Neuronal stem cell (in vitro differentiated cells): ENCODE measurements around the gene MINDY4B.
"Not testable (repeated sequence)": the region's sequence is repeated elsewhere in the genome, so short reads cannot be mapped to it uniquely, and the experiment has no call there.

ENCODE experiments used
- DNase-seq: peaks from one replicate; pipeline ENCODE4 v3.0.0-alpha.2; 2013; ENCODE audit warnings: low spot score
- H2AFZ ChIP-seq: one replicate; pipeline ENCODE4 v1.6.1; 2013; ENCODE audit warnings: mild to moderate bottlenecking, low read length, inconsistent platforms
- H2AK5ac ChIP-seq: 2 replicates; pipeline ENCODE4 v1.6.1; 2013; ENCODE audit warnings: low read depth, mild to moderate bottlenecking, inconsistent platforms, low read length, moderate library complexity, mixed read lengths
- H2BK120ac ChIP-seq: 2 replicates; pipeline ENCODE4 v1.6.1; 2013; ENCODE audit warnings: low read depth, mild to moderate bottlenecking, inconsistent platforms, low read length, moderate library complexity, mixed read lengths
- H2BK12ac ChIP-seq: one replicate; pipeline ENCODE4 v1.6.1; 2013; ENCODE audit warnings: low read length, inconsistent platforms
- H2BK15ac ChIP-seq: 2 replicates; pipeline ENCODE4 v1.6.1; 2013; ENCODE audit warnings: mild to moderate bottlenecking, low read length, inconsistent platforms, mixed read lengths
- H2BK5ac ChIP-seq: one replicate; pipeline ENCODE4 v1.6.1; 2013; ENCODE audit warnings: inconsistent platforms, mild to moderate bottlenecking, low read length, moderate library complexity
- H3K14ac ChIP-seq: one replicate; pipeline ENCODE4 v1.6.1; 2013; ENCODE audit warnings: low read length, inconsistent platforms
- H3K18ac ChIP-seq: 2 replicates; pipeline ENCODE4 v1.6.1; 2013; ENCODE audit warnings: low read length, inconsistent platforms
- H3K23ac ChIP-seq: 2 replicates; pipeline ENCODE4 v1.6.1; 2013; ENCODE audit warnings: low read depth, mild to moderate bottlenecking, mixed read lengths, low read length, inconsistent platforms; ENCODE audit not compliant: poor library complexity
- H3K27ac ChIP-seq: replicated peaks from 3 replicates; pipeline ENCODE4 v1.5.1; 2013; ENCODE audit warnings: low read length, inconsistent platforms
- H3K27me3 ChIP-seq, 3 experiments: 2 replicates each; pipeline ENCODE4 v1.6.1; 2013; ENCODE audit warnings: low read length in 3 of 3, mild to moderate bottlenecking in 2 of 3, inconsistent platforms in 1 of 3, low read depth in 1 of 3, mixed read lengths in 1 of 3, moderate library complexity in 1 of 3; ENCODE audit not compliant: control insufficient read depth in 3 of 3, insufficient read depth in 3 of 3
- H3K36me3 ChIP-seq, 2 donors: replicated peaks in 1 of 2; 2 replicates each; pipeline ENCODE4 v1.6.1; 2013; ENCODE audit warnings: low read length in 2 of 2; ENCODE audit not compliant: control insufficient read depth in 2 of 2, insufficient read depth in 2 of 2
- H3K4ac ChIP-seq: 2 replicates; pipeline ENCODE4 v1.6.1; 2013; ENCODE audit warnings: inconsistent platforms, mild to moderate bottlenecking, low read length, moderate library complexity
- H3K4me1 ChIP-seq, 2 donors: 1 replicate in 1 of 2; 2 replicates in 1 of 2; pipeline ENCODE4 v1.6.1; 2013; ENCODE audit warnings: low read length in 2 of 2, low read depth in 1 of 2; ENCODE audit not compliant: control insufficient read depth in 2 of 2, insufficient read depth in 1 of 2
- H3K4me2 ChIP-seq: one replicate; pipeline ENCODE4 v1.6.1; 2013; ENCODE audit warnings: mild to moderate bottlenecking, low read length, inconsistent platforms; ENCODE audit not compliant: insufficient read depth, poor library complexity, severe bottlenecking
- H3K4me3 ChIP-seq, 2 donors: 2 replicates each; pipeline ENCODE4 v1.5.1; 2013; ENCODE audit warnings: low read length in 2 of 2, mild to moderate bottlenecking in 2 of 2, inconsistent platforms in 1 of 2, moderate library complexity in 1 of 2
- H3K79me1 ChIP-seq: one replicate; pipeline ENCODE4 v1.6.1; 2013; ENCODE audit warnings: low read depth, mild to moderate bottlenecking, inconsistent platforms, low read length, moderate library complexity
- H3K9ac ChIP-seq: one replicate; pipeline ENCODE4 v1.6.1; 2013; ENCODE audit warnings: mild to moderate bottlenecking, low read depth, low read length, inconsistent platforms; ENCODE audit not compliant: poor library complexity
- H3K9me3 ChIP-seq, 2 donors: replicated peaks in 1 of 2; 2 replicates each; pipeline versions ENCODE3 to v1.6.1; 2013; ENCODE audit warnings: low read length in 2 of 2, mild to moderate bottlenecking in 2 of 2, inconsistent platforms in 1 of 2, low read depth in 1 of 2, mixed read lengths in 1 of 2, moderate library complexity in 1 of 2; ENCODE audit not compliant: control insufficient read depth in 2 of 2, insufficient read depth in 1 of 2
- H4K8ac ChIP-seq: one replicate; pipeline ENCODE4 v1.6.1; 2013; ENCODE audit warnings: low read depth, mild to moderate bottlenecking, inconsistent platforms, low read length, moderate library complexity
- H4K91ac ChIP-seq: one replicate; pipeline ENCODE4 v1.6.1; 2013; ENCODE audit warnings: low read length, low read depth, mild to moderate bottlenecking, inconsistent platforms; ENCODE audit not compliant: poor library complexity
- WGBS, 2 donors: extraction: QIAGEN DNeasy Blood & Tissue Kit; methylation state at CpG; one replicate each; pipeline ENCODE4 v1.1.7; 2013; ENCODE audit warnings: missing lambda C conversion rate in 2 of 2, mixed read lengths in 1 of 2; ENCODE audit not compliant: insufficient read length in 2 of 2, insufficient replicate concordance in 1 of 2; ENCODE audit errors: extremely low coverage in 2 of 2; 5-methylcytosine and 5-hydroxymethylcytosine counted together

Gene MINDY4B

GRCh38 chr3:150863921-150864320 lies 41.3 kb downstream of the MINDY4B start:
- H4K8ac ChIP-seq, H3K9me3 ChIP-seq, H3K4me1 ChIP-seq, H3K4me3 ChIP-seq, H3K4me2 ChIP-seq, H2BK5ac ChIP-seq, H2BK15ac ChIP-seq, H3K18ac ChIP-seq, H3K79me1 ChIP-seq, H3K23ac ChIP-seq, H2AK5ac ChIP-seq, H4K91ac ChIP-seq, H2AFZ ChIP-seq, H2BK120ac ChIP-seq, H3K14ac ChIP-seq, H3K27me3 ChIP-seq, H3K27ac ChIP-seq, DNase-seq, H3K36me3 ChIP-seq, H3K9ac ChIP-seq, H2BK12ac ChIP-seq, H3K4ac ChIP-seq: not testable (repeated sequence)
- no CpG with 5 or more reads among the region's 5 CpGs for WGBS, 2 donors

DNA sequence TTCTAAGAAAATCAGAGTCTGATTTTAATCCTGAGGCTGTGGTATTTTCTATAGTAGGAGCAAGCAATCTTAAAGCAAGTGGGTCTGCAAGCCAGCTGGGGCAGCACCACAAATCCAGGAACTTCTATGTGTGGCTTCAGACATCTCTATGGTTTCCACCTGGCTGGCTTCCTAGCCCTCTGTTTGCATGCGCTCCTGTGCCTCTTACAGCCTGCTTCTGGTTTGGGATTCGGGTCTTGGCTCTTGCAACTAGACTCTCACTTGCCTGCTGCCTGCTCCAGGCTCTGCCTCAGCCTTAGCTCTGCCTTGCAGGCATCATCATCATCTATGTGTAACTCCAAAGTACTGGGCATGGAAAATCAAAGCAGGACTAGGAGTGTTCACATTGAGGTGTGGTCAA lies 43.4 kb downstream of the MINDY4B start:
- no peak overlapping the region for H3K4me2 ChIP-seq
- no peak overlapping the region for H3K14ac ChIP-seq
- H3K9me3 ChIP-seq = no peaks in the 10 kb centered on the region
- no peak overlapping the region for H4K91ac ChIP-seq
- H3K36me3 ChIP-seq = no peaks in the 10 kb centered on the region
- no peak overlapping the region for H2BK120ac ChIP-seq
- WGBS, 2 donors = no CpG with 5 or more reads among the region's 2 CpGs
- no peak overlapping the region for H3K27ac ChIP-seq
- no peaks in the 10 kb centered on the region for H3K79me1 ChIP-seq
- H2AFZ ChIP-seq = no peak overlapping the region
- H3K4ac ChIP-seq = no peak overlapping the region
- H3K18ac ChIP-seq = no peak overlapping the region
- no peak overlapping the region for H2BK5ac ChIP-seq
- H2AK5ac ChIP-seq = peak overlapping the region; percentile 47
- no peak overlapping the region for H3K4me3 ChIP-seq
- no peaks in the 10 kb centered on the region for H3K4me1 ChIP-seq
- no peak for DNase-seq
- H2BK15ac ChIP-seq = no peak overlapping the region
- H4K8ac ChIP-seq = no peak overlapping the region
- H3K27me3 ChIP-seq = peaks cover 0 to 3% (median 0%) of the 10 kb centered on the region in 3 experiments
- no peak overlapping the region for H3K23ac ChIP-seq
- H3K9ac ChIP-seq = no peak overlapping the region
- H2BK12ac ChIP-seq = no peak overlapping the region

DNA sequence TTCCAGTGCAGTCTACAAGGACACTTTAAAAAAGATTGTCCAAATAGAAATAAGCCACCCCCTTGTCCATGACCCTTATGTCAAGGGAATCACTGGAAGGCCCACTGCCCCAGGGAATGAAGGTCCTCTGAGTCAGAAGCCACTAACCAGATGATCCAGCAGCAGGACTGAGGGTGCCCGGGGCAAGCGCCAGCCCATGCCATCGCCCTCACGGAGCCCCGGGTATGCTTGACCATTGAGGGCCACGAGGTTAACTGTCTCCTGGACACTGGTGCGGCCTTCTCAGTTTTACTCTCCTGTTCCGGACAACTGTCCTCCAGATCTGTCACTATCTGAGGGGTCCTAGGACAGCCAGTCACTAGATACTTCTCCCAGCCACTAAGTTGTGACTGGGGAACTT lies 47.3 kb downstream of the MINDY4B start:
- not testable (repeated sequence) for H4K91ac ChIP-seq, H2AFZ ChIP-seq, H3K18ac ChIP-seq, H3K23ac ChIP-seq, H2BK12ac ChIP-seq, H3K4me2 ChIP-seq, H4K8ac ChIP-seq, H3K9ac ChIP-seq, H2AK5ac ChIP-seq, H3K4me1 ChIP-seq, H3K4ac ChIP-seq, H3K4me3 ChIP-seq, H3K27me3 ChIP-seq, DNase-seq, H2BK5ac ChIP-seq, H3K79me1 ChIP-seq, H3K9me3 ChIP-seq, H3K14ac ChIP-seq, H3K36me3 ChIP-seq, H3K27ac ChIP-seq, H2BK15ac ChIP-seq, H2BK120ac ChIP-seq
- WGBS, 2 donors = no CpG with 5 or more reads among the region's 8 CpGs

DNA sequence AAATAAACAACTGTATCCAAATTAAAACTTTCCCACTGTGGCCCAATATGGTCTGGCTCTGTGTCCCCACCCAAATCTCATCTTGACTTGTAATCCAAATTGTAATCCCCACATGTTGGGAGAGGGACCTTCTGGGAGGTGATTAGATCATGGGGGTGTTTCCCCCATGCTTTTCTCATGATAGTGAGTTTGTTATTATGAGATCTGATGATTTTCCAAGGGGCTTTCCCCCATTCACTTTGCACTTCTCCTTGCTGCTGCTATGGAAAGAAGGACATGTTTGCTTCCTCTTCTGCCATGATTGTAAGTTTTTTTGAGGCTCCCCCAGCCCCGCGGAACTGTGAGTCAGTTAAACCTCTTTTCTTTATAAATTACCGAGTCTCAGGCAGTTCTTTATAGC lies 55.0 kb downstream of the MINDY4B start:
- no peak overlapping the region for H2BK15ac ChIP-seq
- H3K23ac ChIP-seq = no peak overlapping the region
- no CpG with 5 or more reads among the region's 3 CpGs for WGBS, 2 donors
- H2AFZ ChIP-seq = no peak overlapping the region
- no peak overlapping the region for H2AK5ac ChIP-seq
- H3K36me3 ChIP-seq = no peaks in the 10 kb centered on the region
- H3K9me3 ChIP-seq = peaks cover 0 to 2% of the 10 kb centered on the region in 2 donors
- H2BK5ac ChIP-seq = no peak overlapping the region
- no peak overlapping the region for H3K4me3 ChIP-seq
- H3K4me1 ChIP-seq = no peaks in the 10 kb centered on the region
- no peak overlapping the region for H4K8ac ChIP-seq
- H3K27ac ChIP-seq = no peak overlapping the region
- no peak for DNase-seq
- no peak overlapping the region for H2BK12ac ChIP-seq
- no peak overlapping the region for H4K91ac ChIP-seq
- H3K27me3 ChIP-seq = peaks cover 0 to 4% (median 0%) of the 10 kb centered on the region in 3 experiments
- H3K4me2 ChIP-seq = no peak overlapping the region
- H3K4ac ChIP-seq = no peak overlapping the region
- no peak overlapping the region for H3K9ac ChIP-seq
- H2BK120ac ChIP-seq = no peak overlapping the region
- no peak overlapping the region for H3K14ac ChIP-seq
- no peak overlapping the region for H3K18ac ChIP-seq
- no peaks in the 10 kb centered on the region for H3K79me1 ChIP-seq
